CD4-positive, alpha-beta T cell treated with Interferon gamma for 1 hour (primary cell): ENCODE measurements around the gene FBXO21.
"Not testable (repeated sequence)": the region's sequence is repeated elsewhere in the genome, so short reads cannot be mapped to it uniquely, and the experiment has no call there.

Experiments
- DNase-seq: peaks from one replicate; pipeline ENCODE4 v3.0.0-alpha.2; 2020

Gene FBXO21

DNA sequence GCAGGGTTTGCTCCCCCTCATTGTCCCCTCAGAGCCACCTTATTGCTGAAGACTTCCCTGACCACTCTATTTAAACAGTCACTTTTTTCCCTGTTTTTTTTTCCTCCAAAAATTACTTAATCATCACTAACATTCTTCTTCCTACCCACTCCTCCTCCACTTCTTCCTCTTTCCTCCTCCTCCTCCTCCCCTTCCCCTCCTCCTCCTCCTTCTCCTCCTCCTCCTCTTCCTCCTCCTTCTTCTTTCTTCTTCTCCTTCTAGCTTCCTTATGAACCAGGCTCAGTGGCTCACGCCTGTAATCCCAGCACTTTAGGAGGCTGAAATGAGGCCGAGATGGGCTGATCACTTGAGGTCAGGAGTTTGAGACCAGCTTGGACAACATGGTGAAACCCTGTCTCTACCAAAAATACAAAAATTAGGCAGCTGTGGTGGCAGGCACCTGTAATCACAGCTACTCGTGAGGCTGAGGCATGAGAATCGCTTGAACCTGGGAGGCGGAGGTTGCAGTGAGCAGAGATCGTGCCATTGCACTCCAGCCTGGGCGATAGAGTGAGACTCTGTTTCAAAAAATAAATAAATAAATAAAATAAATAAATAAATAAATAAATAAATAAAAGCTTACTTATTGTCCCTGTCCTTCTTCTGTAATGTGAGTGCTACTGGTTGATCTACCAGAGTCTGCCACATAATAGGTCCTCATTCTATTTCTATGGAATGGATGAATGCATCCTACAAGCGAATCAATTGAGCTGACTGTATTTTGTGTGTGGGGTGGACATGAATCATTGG, 9.9 kb upstream of the FBXO21 start:
- not testable (repeated sequence) for DNase-seq

DNA sequence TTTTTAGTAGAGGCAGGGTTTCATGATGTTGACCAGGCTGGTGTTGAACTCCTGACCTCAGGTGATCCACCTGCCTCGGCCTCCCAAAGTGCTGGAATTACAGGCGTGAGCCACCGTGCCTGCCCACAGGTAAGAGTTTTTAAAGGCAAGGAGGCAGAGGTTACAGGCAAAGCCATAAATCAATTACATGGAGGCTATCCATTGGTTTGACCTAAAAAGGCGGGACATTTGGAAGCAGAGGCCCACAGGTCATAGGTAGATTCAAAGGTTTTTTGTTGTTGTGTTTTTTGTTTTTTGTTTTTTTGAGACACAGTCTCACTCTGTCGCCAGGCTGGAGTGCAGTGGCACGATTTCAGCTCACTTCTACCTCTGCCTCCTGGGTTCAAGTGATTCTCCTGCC, 6.1 kb upstream of the FBXO21 start:
- DNase-seq = not testable (repeated sequence)

DNA sequence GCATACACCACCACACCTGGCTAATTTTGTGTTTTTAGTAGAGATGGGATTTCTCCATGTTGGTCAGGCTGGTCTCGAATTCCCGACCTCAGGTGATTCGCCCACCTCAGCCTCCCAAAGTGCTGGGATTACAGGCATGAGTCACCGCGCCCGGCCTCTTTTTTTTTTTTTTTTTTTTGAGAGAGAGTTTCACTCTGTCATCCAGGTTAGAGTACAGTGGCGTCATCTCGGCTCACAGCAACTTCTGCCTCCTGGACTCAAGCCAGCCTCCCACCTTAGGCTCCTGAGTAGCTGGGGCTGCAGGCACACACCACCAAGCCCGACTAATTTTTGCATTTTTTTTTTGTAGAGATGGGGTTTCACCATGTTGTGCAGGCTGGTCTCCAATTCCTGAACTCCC, 4.8 kb upstream of the FBXO21 start:
- not testable (repeated sequence) for DNase-seq

DNA sequence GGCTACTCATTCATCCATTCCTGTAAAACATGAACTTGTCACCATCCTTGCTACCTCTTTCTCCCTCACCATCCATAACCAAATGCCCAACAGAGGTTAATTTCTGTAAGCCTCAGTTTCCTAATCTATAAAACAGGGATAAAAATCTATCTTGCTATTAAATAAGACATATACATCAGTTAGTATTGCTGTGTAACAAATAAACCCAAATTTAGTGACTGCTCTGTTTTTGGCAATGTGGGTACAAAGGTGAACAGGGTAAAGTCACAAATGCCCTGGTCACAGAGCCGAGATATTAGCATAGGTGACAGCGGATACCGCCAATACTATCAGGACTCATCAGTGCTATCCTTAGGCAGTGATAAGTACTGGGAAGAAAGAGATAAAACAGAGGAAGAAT, 3.6 kb upstream of the FBXO21 start:
- no peak for DNase-seq

DNA sequence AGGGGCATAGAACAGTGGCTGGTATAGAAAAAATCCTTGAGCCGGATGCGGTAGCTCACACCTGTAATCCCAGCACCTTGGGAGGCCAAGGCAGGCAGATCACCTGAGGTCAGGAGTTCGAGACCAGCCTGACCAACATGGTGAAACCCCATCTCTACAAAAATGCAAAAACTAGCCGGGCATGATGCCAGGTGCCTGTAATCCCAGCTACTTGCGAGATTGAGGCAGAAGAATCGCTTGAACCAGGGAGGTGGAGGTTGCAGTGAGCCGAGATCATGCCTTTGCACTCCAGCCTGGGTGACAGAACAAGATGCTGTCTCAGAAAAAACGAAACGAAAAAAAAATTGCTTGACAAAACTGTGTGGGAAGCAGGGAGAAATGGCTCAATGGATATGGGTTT, 2.3 kb upstream of the FBXO21 start:
- not testable (repeated sequence) for DNase-seq

DNA sequence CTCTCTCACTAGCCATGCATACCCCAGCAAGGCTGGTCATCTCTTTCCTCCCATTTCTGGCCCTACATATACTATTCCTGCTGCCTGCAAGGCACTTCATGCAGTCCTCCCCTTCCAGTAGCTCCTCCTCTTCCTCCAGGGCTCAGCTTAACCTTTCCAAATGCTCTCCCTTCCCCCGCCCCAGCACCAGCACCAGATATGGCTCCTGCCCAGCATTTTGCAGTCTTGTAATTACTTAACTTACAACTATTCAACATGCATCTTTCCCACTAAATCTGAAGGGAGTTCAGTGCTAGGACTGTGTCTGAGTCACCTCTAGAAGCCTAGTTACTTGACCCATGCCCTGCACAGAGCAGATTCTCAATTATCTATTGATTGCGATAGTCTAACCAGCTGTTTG, 1.8 kb upstream of the FBXO21 start:
- DNase-seq = no peak

DNA sequence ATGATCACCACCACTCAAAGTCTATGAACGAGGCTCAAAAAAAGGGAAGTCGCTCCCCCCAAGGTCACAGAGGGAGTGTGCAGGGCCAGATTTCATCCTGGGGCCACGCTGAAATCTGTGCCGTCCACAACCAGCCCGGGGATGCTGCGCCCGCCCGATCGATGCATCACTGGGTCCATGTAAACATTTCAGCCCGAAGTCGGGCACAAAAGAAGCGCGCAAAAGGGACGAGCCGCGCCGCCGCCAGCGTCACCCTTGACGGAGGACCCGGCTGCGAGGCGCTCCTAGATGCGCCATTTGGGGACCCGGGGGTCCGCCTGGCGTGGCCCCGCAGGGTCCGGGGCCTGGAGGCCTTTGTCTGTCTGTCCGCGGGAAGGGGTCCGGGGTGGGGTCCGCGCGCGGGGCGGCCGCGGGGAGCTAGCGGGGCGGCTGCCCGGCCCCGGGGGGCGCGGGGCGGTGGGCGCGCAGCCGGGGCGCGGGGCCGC, 503 bp downstream of the FBXO21 start:
- peak; percentile 20 for DNase-seq

DNA sequence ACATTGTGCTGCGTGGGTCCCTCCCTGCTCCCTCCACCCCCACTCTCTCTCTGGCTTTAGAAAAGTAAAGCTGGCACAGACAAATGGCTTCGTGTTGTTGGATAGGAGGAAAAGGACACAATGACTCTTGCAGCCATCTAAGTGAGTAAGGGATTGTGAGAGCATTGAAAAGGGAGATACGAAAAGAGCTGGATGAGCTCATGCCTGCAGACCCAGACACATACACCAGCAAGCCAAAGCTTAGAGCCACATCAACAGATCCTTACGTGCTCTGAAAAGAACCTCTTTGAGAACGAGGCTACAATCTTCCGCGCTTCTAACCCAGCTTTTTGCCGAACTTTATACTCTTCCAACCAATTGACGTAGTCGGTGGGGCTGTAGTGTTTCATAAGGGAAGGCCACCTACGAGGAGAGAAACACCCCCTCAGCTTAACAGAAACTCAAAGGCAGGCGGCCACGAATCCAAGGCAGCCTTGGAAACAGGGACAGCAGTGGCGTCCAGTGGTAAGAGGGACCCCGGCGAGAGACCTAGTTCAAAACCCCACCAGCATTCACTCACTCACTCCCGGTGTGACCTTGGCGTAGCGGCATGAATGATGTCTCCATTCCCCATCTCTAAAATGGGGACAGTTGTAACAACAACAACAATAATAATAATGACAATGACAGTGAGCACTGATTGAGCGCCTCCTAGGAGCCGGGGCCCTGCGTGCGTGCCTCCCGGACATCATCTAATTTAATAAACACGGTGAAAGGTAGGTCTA, 1.1 kb downstream of the FBXO21 start:
- no peak for DNase-seq

DNA sequence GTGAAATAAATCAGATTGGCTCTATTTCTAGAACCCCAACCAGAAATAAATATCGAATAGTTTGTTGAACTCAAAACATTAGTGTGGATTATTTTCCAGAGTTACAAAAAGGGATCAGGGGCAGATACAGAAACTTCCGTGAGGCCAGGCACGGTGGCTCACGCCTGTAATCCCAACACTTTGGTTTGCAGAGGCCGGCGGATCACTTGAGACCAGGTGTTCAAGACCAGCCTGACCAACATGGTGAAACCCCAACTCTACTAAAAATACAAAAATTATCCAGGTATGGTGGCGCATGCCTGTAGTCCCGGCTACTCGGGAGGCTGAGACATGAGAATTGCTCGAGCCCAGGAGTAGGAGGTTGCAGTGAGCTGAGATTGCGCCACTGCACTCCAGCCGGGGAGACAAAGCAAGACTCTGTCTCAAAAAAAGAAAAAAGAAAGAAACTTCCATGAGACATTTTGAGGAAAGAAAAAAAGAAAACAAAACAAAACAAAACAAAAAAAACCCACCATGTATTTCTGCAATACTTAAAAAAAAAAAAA, 2.1 kb downstream of the FBXO21 start:
- DNase-seq = no peak

DNA sequence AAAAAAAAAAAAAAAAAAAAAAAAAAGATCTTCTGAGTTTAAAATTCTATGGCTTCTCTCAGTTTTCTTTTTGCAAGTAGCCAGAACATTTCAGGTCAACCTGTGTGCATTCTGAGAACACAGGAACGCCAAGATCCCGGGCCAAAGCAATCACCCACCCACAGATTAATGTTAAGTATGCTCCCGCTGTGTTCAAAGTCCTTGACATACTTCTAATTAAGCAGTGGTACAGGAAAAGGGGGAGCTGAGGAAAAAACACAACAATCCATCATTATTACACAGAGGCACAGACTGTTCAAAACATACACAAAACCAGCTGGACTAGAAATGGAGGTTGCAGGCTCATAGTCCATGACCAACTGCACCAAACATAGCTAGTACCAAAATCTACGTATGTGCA, 2.8 kb downstream of the FBXO21 start:
- no peak for DNase-seq

DNA sequence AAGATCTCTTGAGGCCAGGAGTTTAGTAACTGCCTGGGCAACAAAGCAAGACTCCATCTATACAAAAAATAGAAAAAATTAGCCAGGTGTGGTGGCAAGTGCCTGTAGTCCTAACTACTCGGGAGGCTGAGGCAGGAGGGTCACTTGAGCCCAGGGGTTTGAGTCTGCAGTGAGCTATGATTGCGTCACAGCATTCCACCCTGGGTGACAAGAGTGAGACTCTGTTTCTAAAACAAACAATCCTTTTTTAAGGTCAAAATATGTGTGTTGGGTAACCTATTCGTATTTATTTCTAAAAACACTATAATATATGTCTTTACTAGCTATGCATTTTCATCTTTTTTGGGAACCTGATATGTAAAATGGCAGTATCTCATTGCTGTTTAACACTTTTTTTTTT, 7.4 kb downstream of the FBXO21 start:
- DNase-seq = no peak

DNA sequence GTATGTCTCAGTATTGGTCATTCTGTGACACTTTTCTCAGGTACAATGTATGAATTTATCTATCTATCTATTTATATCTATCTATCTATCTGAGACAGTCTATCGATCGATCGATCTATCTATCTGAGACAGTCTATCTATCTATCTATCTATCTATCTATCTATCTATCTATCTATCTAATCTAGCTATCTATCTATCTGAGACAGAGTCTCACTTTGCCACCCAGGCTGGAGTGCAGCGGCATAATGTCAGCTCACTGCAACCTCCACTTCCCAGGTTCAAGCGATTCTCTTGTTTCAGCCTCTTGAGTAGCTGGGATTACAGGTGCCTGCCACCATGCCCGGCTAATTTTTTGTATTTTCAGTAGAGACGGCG, 8.8 kb downstream of the FBXO21 start:
- not testable (repeated sequence) for DNase-seq

DNA sequence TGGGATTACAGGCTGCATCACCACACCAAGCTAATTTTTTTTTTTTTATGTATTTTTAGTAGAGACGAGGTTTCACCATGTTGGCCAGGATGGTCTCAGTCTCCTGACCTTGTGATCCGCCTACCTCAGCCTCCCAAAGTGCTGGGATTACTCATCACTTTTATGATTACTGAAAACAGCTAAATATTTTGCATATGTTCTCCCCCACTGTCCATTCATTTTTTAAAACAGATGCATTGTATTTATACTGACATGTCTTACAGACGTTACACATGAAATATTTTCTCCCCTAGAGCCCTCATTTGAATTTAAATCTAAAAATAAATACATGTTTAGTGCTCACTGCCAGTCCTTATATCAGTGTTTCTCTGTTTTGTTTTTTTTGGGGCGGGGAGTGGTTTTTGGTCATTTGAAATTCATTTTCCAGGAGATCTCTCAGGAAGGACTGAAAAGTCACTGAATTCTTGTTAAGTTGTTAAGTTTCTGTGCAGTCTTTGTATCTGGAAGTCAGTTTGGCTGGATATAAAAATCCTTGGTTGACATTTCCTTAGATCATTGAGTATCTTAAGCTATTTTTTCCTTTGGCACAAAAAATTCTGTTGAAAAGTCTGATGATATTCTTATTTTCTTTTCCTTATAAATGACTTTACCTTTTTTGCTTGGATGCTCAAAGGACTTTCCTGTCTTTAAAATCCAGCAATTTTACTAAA, 9.4 kb downstream of the FBXO21 start:
- DNase-seq = no peak

DNA sequence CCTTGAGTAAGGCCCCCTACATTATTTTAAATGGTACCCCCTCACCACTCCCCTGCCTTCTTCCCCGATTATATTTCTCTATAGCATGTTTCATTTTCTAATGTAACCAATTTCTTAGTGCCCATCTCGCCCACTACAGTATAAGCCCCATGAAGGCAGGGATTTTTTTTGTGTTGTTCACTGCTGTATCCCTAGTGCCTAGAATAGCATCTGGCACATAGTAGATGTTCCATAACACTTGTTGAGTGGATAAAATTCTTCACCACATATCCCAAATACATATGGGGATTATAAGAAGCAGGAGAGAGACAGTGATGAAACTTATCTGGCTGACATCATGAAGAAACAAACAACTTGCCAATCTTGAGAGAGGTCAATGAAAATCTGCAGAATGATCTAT, 11.5 kb downstream of the FBXO21 start:
- no peak for DNase-seq

DNA sequence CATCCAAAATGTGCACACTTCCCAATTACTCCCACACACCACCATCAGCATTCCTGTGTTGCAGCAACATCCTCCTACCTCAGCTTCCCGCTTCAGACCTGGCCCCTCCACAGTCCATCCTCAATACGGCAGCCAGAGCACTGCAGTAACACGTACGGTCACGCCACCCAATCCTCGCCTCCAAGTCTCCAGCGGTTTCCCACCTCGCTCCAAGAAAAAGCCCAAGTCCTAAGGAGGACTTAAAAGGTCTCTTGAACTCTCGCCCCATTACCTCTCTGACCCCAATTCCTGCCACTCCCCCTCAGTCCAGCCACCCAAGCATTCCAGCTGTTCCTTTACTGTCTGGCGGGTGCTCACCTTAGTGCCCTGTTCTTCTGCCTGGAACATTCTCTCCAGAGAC, 12.0 kb downstream of the FBXO21 start:
- DNase-seq = no peak

DNA sequence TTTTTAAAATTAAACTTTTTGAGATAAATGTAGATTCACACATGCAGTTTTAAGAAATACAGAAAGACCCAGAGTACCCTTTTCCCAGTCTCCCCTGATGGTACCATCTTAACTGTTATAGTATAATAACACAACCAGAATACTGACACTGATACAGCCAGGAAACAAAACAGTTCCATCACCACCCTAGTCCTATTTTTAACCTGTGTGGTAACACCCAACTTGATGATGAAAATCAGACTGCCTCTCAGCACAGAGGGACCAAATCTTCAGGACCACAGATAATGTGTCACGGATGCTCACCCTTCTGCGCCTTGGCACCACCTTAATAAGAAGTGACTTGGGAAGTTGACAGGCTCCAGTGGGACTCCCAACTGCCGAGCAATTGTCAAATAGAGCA, 18.1 kb downstream of the FBXO21 start:
- DNase-seq = no peak

DNA sequence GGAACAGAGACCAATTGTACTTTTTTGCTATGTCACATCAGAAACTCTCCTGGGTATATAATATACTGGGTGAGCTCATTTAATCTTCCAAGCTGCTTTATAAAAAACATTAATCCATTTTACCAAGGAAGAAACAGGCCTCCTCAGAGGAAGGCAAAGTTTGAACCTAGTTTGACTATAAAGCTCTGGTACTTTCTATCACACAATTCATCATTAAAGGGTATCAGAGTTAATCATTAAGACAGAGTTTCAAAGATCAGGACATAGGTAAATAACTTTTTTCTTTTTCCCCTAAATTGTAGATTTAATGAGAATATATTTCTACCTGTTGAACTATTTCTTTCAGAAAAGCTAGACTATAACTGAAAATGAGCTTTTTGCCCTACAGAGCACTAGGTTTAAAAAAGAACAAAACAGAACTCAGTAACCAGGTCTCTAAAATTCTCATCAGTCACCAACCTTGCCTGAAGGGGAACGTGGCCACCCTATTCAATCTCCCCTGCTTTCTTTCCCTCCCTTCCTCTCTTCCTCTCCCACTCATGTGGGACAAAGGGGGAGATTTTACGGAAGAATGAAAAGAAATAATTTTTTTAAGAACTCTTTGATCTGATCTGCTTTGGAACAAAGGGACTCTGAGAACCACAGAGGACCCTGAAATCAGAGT, 18.6 kb downstream of the FBXO21 start:
- no peak for DNase-seq

DNA sequence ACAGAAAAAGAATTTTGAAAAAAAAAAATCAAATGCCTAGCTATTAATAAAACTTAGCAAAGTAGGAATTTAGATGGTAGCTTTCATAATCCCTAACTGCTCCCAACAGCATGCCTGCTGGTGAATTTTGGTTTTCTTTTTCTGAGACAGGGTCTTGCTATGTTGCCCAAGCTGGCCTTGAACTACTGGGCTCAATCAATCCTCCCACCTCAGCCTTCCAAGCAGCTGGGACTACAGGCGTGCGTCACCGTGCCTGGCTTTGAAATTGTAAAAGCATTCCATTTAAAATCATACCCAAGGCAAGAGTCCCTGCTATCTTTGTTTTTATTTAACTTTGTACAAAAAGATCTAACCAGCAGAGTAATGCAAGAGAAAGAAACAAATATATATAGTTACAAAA, 20.7 kb downstream of the FBXO21 start:
- DNase-seq = no peak

DNA sequence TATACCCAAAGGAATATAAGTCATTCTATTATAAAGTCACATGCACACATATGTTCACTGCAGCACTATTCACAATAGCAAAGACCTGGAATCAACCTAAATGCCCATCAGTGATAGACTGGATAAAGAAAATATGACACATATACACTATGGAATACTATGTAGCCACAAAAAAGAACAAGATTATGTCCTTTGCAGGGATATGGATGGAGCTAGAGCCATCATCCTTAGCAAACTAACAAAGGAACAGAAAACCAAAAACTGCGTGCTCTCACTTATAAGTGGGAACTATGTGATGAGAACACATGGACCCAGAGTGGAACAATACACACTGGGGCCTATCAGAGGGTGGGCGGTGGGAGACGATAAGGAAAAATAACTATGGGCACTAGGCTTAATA, 21.3 kb downstream of the FBXO21 start:
- DNase-seq = no peak

DNA sequence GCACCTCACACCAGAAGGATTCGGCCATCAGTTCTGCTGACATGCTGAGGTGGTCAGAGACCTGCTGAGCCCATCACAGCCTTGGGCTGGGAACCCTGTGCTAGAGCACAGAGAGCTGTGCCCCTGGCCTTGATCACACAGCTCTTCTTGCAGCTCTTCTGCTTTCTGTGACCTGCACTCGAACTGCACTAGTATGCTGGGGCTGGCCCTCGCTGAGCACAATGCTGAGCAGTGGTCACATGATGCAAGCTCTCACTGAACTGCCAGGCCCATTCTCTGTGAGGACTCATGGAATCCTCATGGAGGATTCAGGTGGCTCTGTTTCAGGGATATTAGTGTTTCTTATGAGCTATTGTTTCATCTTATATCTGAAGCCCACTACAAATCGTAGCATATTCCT, 22.5 kb downstream of the FBXO21 start:
- no peak for DNase-seq

DNA sequence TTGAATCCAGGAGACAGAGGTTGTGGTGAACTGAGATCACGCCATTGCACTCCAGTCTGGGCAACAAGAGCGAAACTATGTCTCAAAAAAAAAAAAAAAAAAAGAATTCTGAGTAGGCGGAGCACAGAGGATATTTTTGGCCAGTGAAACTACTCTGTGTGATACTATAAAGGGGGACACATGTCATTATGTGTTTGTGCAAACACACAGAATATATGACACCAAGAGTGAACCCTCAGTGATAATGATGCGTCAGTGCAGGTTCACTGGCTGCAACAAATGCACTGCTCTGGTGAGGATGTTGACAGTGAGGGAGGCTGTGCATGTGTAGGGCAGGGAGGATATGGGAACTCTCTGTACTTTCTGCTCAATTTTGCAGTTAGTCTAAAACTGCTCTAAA, 24.2 kb downstream of the FBXO21 start:
- no peak for DNase-seq

DNA sequence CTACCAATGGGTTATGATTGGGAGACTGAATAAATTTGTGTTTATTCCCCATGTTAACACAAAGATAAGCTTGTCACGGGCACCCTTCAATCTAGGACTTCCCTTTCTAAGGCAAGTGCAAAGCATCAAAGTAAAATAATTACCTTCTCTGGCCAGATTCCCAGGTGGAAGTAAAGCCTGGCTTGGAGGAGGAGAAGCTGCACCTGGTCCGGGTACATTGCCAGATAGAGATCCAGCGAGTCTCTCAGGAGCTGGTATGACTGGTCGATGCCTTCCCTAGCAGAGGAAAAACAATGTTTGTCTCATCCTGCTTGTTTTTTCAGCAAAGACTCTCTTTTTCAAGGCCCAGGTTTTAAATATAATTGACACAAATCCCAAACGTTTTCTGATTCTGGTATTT, 24.9 kb downstream of the FBXO21 start:
- DNase-seq = no peak

DNA sequence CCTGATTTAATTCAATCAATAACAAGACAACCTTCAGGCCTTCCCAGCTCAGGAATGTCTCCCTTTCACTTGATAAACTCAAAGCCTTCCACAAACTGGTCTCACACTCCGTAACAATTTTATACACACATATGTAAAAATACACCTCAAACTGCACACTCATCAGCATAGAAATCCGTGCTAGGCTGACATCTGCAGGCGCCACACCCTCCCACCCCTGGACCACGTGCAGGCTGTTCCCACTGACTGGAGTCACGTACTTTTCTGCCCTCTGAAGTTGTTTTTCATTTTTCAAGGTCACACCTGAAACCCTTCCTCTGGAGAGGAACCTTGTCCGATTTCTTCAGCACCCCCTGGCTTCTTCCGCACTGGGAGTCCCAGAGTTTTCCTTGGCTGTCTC, 27.6 kb downstream of the FBXO21 start:
- DNase-seq = no peak
